ENCODE results near the gene AKR1C3.
"Not testable (repeated sequence)": the region's sequence is repeated elsewhere in the genome, so short reads cannot be mapped to it uniquely, and the experiment has no call there.

AKR1C3 gene

DNA sequence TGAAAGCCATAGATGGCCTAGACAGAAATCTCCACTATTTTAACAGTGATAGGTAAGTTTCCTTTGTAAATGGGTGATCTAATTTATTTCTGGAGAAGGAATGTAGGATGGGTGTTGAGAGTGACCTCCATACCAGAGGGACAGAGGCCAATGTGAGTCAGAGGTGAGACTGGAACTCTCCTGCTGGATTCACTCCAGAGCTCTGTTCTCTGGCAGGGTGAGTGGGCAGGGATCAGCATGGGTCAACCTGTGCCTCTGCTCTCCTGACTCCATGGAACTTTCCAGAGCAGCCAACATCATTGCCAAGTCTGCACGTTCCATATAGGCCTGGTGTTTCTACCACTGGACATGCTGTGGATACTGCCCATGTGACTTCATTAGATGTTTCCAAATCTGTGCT is 11.4 kb downstream of the AKR1C3 start:
- 86 to 96% methylated on average over 1 of the region's 1 CpG for WGBS, 2 experiments
- Histone ChIP-seq H3K4me1 (ENCODE audit: control insufficient read depth, insufficient read depth, low read length) (no peaks in the 10 kb centered on the region), H3K4me3 (ENCODE audit: insufficient read depth, low read depth, low read length) (no peak overlapping the region), H3K36me3 (ENCODE audit: control insufficient read depth, insufficient read depth, low read length) (no peaks in the 10 kb centered on the region), H3K27ac (ENCODE audit: insufficient read depth, low read depth, low read length, poor library complexity, severe bottlenecking) (no peak overlapping the region), H3K27me3 (ENCODE audit: control insufficient read depth, insufficient read depth, low read length, poor library complexity, severe bottlenecking) (no peaks in the 10 kb centered on the region), H3K9me3 (ENCODE audit: control insufficient read depth, low read length) (no peaks in the 10 kb centered on the region)

DNA sequence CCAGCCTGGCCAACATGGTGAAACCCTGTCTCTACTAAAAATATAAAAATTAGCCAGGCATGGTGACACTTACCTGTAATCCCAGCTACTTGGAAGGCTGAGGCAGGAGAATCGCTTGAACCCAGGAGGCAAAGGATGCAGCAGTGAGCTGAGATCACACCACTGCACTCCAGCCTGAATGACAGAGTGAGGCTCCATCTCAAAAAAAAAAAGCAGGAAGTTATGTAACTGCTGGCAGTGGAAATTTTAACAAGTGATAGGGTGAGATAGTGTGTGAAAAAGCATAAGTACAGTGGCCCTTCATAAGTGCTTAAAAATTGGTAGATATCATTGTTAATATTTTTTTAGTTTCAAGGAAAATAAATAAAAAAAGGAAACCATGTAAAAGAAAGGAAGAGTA is 12.3 kb downstream of the AKR1C3 start:
- no peaks in the 10 kb centered on the region for H3K9me3 ChIP-seq (ENCODE audit: control insufficient read depth, low read length)
- H3K36me3 ChIP-seq (ENCODE audit: control insufficient read depth, insufficient read depth, low read length) = no peaks in the 10 kb centered on the region
- no peaks in the 10 kb centered on the region for H3K4me1 ChIP-seq (ENCODE audit: control insufficient read depth, insufficient read depth, low read length)
- 90 to 96% methylated on average over 1 of the region's 1 CpG for WGBS, 2 experiments
- no peaks in the 10 kb centered on the region for H3K27me3 ChIP-seq (ENCODE audit: control insufficient read depth, insufficient read depth, low read length, poor library complexity, severe bottlenecking)
- H3K27ac ChIP-seq (ENCODE audit: insufficient read depth, low read depth, low read length, poor library complexity, severe bottlenecking) = no peak overlapping the region
- no peak overlapping the region for H3K4me3 ChIP-seq (ENCODE audit: insufficient read depth, low read depth, low read length)

DNA sequence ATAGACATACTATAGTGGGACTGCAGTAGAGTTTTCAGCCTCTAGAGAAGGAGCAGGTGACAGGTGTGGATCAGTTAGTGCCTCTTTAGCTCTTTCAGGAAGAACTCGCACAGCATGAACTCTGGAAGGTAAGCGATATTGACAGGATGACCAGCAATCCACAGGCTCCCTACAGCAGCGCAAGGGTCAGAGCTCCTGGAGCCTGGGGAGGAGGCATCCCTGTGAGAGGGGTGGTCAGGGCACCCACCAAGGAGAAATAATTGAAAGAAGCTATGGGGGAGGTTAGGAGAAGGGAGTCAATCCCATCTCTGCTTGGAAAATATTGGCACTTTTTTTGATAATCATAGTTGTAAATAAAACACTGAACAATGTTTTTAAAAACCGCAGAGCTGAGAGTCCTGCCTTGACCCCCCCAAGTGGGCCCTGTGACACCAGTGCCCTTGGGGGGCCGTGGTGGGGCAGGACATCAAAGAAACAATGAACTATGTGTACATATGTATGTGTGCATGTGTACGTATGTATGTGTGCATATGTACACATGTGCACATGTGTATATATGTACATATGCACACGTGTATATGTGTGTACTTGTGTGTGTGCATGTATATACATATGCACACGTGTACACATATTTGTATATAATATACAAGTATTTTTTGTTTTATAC is 13.8 kb downstream of the AKR1C3 start:
- no peaks in the 10 kb centered on the region for H3K9me3 ChIP-seq (ENCODE audit: control insufficient read depth, low read length)
- 93% methylated on average over 5 of the region's 8 CpGs for WGBS, 2 experiments
- no peaks in the 10 kb centered on the region for H3K4me1 ChIP-seq (ENCODE audit: control insufficient read depth, insufficient read depth, low read length)
- no peak overlapping the region for H3K27ac ChIP-seq (ENCODE audit: insufficient read depth, low read depth, low read length, poor library complexity, severe bottlenecking)
- no peaks in the 10 kb centered on the region for H3K27me3 ChIP-seq (ENCODE audit: control insufficient read depth, insufficient read depth, low read length, poor library complexity, severe bottlenecking)
- no peaks in the 10 kb centered on the region for H3K36me3 ChIP-seq (ENCODE audit: control insufficient read depth, insufficient read depth, low read length)
- no peak overlapping the region for H3K4me3 ChIP-seq (ENCODE audit: insufficient read depth, low read depth, low read length)

DNA sequence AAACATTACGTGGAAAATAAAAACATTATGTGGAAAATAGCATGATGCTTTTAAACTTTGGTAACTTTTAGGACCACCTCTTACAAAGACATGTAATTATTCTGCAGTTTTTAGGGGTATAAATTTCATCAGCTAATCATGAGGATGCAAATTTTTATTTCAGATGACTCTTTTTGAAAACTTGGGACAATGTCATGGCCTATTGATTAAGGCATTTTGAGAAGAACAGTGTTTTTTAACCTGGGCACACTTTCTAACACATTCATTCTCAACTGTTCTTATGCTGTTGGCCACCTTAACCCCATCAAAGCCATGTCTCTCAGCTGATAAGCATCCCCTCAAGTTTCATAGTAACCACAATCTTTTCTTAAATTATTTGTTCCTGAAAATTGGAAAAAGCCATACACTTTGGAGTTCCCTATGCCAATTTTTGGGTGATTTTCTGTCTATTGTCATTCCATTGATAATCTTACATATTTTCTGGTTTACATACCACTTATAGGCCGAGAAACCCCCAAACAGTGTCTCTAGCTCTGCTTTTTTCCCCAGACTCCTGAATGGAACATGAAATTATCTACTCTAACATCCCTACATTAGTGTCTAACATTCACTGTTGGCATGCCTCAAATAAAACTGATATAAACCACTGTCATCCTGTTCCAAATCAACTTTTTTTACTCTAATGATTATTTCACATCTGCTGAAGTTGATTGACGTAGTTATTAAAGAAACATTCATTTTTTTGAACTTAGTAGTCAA is 14.6 kb downstream of the AKR1C3 start:
- WGBS, 2 experiments = 0 to 33% methylated on average over 1 to 3 of the region's 3 CpGs
- H3K9me3 ChIP-seq (ENCODE audit: control insufficient read depth, low read length) = no peaks in the 10 kb centered on the region
- H3K36me3 ChIP-seq (ENCODE audit: control insufficient read depth, insufficient read depth, low read length) = no peaks in the 10 kb centered on the region
- H3K4me3 ChIP-seq (ENCODE audit: insufficient read depth, low read depth, low read length) = no peak overlapping the region
- no peaks in the 10 kb centered on the region for H3K27me3 ChIP-seq (ENCODE audit: control insufficient read depth, insufficient read depth, low read length, poor library complexity, severe bottlenecking)
- no peak overlapping the region for H3K27ac ChIP-seq (ENCODE audit: insufficient read depth, low read depth, low read length, poor library complexity, severe bottlenecking)
- no peaks in the 10 kb centered on the region for H3K4me1 ChIP-seq (ENCODE audit: control insufficient read depth, insufficient read depth, low read length)

DNA sequence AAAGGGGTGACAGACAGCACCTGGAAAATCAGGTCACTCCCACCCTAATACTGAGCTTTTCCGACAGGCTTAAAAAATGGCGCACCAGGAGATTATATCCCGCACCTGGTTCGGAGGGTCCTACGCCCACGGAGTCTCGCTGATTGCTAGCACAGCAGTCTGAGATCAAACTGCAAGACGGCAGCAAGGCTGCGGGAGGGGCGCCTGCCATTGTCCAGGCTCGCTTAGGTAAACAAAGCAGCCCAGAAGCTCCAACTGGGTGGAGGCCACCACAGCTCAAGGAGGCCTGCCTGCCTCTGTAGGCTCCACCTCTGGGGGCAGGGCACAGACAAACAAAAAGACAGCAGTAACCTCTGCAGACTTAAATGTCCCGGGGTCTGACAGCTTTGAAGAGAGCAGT is 15.6 kb downstream of the AKR1C3 start:
- not testable (repeated sequence) for H3K36me3 ChIP-seq (ENCODE audit: control insufficient read depth, insufficient read depth, low read length); H3K4me1 ChIP-seq (ENCODE audit: control insufficient read depth, insufficient read depth, low read length); H3K9me3 ChIP-seq (ENCODE audit: control insufficient read depth, low read length); H3K4me3 ChIP-seq (ENCODE audit: insufficient read depth, low read depth, low read length); H3K27me3 ChIP-seq (ENCODE audit: control insufficient read depth, insufficient read depth, low read length, poor library complexity, severe bottlenecking); H3K27ac ChIP-seq (ENCODE audit: insufficient read depth, low read depth, low read length, poor library complexity, severe bottlenecking)
- 92 to 94% methylated on average over 10 of the region's 12 CpGs for WGBS, 2 experiments

DNA sequence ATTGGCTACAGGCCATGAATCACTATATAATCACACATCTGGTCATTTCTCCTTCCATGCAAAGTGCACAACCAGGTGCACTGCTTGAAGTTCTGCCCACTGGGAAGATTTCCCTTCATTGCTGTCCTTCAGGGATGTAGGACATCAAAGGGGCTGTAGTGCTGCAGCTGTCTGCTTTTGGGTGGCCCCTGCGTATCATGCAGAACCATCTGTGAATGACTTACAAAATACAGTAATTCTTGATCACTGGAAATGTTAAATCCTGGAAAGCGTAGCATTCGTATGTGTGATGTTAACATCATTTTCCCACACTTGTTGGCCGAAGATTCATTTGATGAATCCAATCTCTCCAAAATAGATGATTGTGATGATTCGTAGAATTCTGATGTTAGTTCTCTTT is 22.4 kb downstream of the AKR1C3 start:
- H3K27me3 ChIP-seq (ENCODE audit: control insufficient read depth, insufficient read depth, low read length, poor library complexity, severe bottlenecking) = no peaks in the 10 kb centered on the region
- no peak overlapping the region for H3K27ac ChIP-seq (ENCODE audit: insufficient read depth, low read depth, low read length, poor library complexity, severe bottlenecking)
- H3K9me3 ChIP-seq (ENCODE audit: control insufficient read depth, low read length) = no peaks in the 10 kb centered on the region
- no peaks in the 10 kb centered on the region for H3K4me1 ChIP-seq (ENCODE audit: control insufficient read depth, insufficient read depth, low read length)
- H3K4me3 ChIP-seq (ENCODE audit: insufficient read depth, low read depth, low read length) = no peak overlapping the region
- WGBS, 2 experiments = 97% methylated on average over 3 to 5 of the region's 5 CpGs
- H3K36me3 ChIP-seq (ENCODE audit: control insufficient read depth, insufficient read depth, low read length) = no peaks in the 10 kb centered on the region

DNA sequence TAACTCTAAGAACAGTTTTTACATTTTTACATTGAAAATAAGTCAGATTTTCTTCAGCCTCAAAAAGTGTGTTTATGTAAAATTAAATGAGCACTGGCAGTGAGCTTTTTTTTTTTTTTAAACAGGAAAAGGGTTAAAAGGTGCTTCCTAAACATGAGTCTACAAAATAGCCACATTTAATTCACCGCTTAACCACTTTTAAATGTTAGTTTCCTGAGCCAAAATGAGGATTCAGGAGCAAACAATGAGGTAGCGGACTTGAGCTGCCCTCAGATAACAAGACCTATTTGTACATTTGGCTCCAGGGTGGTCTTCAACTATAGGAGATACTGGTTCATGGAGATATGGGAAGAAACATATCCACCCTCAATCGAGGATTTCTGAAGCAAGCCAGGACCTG is 22.8 kb downstream of the AKR1C3 start:
- Histone ChIP-seq H3K4me1 (ENCODE audit: control insufficient read depth, insufficient read depth, low read length) (no peaks in the 10 kb centered on the region), H3K4me3 (ENCODE audit: insufficient read depth, low read depth, low read length) (no peak overlapping the region), H3K27ac (ENCODE audit: insufficient read depth, low read depth, low read length, poor library complexity, severe bottlenecking) (no peak overlapping the region), H3K36me3 (ENCODE audit: control insufficient read depth, insufficient read depth, low read length) (no peaks in the 10 kb centered on the region), H3K9me3 (ENCODE audit: control insufficient read depth, low read length) (no peaks in the 10 kb centered on the region), H3K27me3 (ENCODE audit: control insufficient read depth, insufficient read depth, low read length, poor library complexity, severe bottlenecking) (no peaks in the 10 kb centered on the region)
- WGBS, 2 experiments = 90 to 98% methylated on average over 3 of the region's 3 CpGs

DNA sequence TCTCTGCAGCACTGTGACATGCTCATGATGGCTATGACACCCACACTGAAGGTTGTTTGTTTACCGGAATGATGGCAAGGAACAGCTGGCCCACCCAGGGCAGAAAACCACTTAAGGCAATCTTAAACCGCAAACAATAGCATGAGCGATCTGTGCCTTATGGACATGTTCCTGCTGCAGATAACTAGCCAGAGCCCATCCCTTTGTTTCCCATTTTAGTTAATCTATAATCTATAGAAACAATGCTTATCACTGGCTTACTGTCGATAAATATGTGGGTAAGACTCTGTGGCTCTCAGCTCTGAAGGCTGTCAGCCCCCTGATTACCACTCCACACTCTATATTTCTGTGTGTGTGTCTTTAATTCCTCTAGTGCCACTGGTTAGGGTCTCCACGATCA is 25.8 kb downstream of the AKR1C3 start:
- not testable (repeated sequence) for H3K4me1 ChIP-seq (ENCODE audit: control insufficient read depth, insufficient read depth, low read length); H3K27me3 ChIP-seq (ENCODE audit: control insufficient read depth, insufficient read depth, low read length, poor library complexity, severe bottlenecking); H3K36me3 ChIP-seq (ENCODE audit: control insufficient read depth, insufficient read depth, low read length); H3K9me3 ChIP-seq (ENCODE audit: control insufficient read depth, low read length); H3K4me3 ChIP-seq (ENCODE audit: insufficient read depth, low read depth, low read length); H3K27ac ChIP-seq (ENCODE audit: insufficient read depth, low read depth, low read length, poor library complexity, severe bottlenecking)
- WGBS, 2 experiments = 94 to 97% methylated on average over 3 to 5 of the region's 5 CpGs

DNA sequence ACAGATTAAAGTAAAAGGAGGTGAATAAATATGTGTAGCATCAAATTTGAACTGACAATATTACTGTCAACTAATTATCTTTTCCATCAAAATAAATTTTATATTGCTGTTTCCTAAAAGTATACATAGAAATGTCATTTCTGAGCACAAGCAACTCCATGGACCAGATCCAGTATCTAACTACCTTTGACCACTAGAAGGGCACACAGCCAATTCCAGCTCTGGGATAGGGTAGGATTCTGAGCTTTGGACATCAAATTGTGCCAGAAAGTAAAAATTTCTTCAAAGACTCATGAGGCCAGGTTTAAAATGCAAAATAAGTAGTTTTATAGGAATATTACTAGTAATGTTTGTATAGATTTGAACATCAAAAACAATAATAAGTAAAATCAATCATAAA is 29.7 kb downstream of the AKR1C3 start:
- H3K27me3 ChIP-seq (ENCODE audit: control insufficient read depth, insufficient read depth, low read length, poor library complexity, severe bottlenecking) = no peaks in the 10 kb centered on the region
- no peaks in the 10 kb centered on the region for H3K9me3 ChIP-seq (ENCODE audit: control insufficient read depth, low read length)
- H3K4me1 ChIP-seq (ENCODE audit: control insufficient read depth, insufficient read depth, low read length) = no peaks in the 10 kb centered on the region
- H3K36me3 ChIP-seq (ENCODE audit: control insufficient read depth, insufficient read depth, low read length) = no peaks in the 10 kb centered on the region
- H3K27ac ChIP-seq (ENCODE audit: insufficient read depth, low read depth, low read length, poor library complexity, severe bottlenecking) = no peak overlapping the region
- H3K4me3 ChIP-seq (ENCODE audit: insufficient read depth, low read depth, low read length) = no peak overlapping the region

DNA sequence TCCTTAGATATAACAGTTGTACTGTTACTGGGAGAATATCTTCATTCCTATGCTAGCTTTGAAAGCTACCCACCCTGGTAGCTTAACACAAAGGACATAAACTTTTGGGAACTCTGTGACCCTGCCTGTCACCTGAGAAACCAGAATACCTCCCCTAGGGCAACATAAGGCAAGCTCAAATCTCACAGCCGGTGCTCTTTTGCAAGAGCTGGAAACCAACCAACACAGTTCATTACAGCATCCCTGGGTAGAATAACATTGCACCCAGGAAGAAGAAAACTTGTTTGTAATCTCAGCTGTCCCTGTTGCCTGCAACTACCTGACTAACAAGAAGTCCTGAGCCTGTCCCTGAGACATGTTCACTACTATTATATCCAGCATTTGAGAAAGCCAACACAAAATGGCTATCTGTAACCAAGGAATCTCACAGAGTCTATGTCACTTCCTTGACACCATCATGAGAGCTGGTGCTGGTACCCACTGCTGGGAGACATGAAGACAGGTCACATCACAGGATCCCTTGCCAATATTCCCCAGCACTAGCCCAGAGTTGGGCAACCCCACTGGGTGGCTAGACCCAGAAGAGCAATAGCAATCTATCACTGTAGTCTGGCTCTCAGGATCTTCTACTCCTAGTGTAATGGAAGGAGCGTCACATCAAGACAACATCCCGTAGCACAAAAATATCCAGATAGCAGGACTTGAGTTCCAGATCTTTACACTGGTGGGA is 31.3 kb downstream of the AKR1C3 start:
- WGBS, 2 experiments = 92 to 96% methylated on average over 3 of the region's 3 CpGs

More for the DNA sequence above, 31.3 kb downstream of the AKR1C3 start:
- no peak overlapping the region for H3K27ac ChIP-seq (ENCODE audit: insufficient read depth, low read depth, low read length, poor library complexity, severe bottlenecking)
- H3K27me3 ChIP-seq (ENCODE audit: control insufficient read depth, insufficient read depth, low read length, poor library complexity, severe bottlenecking) = no peaks in the 10 kb centered on the region
- H3K4me3 ChIP-seq (ENCODE audit: insufficient read depth, low read depth, low read length) = no peak overlapping the region
- no peaks in the 10 kb centered on the region for H3K36me3 ChIP-seq (ENCODE audit: control insufficient read depth, insufficient read depth, low read length)
- H3K9me3 ChIP-seq (ENCODE audit: control insufficient read depth, low read length) = no peaks in the 10 kb centered on the region
- H3K4me1 ChIP-seq (ENCODE audit: control insufficient read depth, insufficient read depth, low read length) = no peaks in the 10 kb centered on the region
